Smooth muscle cell (in vitro differentiated cells): ENCODE results near the gene UCK2. TPM values are rescaled to one million over a fixed set of nuclear protein-coding genes. Genes with fewer than 3 reads are reported as not detected.

Experiments
- DNase-seq: peaks from one replicate; lab custom pipeline; 2025; ENCODE audit not compliant: unreplicated experiment; lab: John Stamatoyannopoulos, UW
- H2AFZ ChIP-seq: fragments of 200-600 bp; sonication (generic); 2 replicates; pipeline ENCODE4 v1.6.0; 2016; ENCODE audit warnings: antibody characterized with exemption, low read depth, mild to moderate bottlenecking
- H3F3A ChIP-seq: fragments of 200-600 bp; sonication (generic); 2 replicates; pipeline ENCODE4 v1.6.0; 2017; ENCODE audit warnings: antibody characterized with exemption, low read depth
- H3K27ac ChIP-seq: fragments of 200-600 bp; sonication (generic); 2 replicates; pipeline ENCODE4 v1.5.1; 2016; ENCODE audit warnings: low read depth, mild to moderate bottlenecking
- H3K27me3 ChIP-seq: fragments of 200-600 bp; sonication (generic); 2 replicates; pipeline ENCODE4 v1.6.1; 2016; ENCODE audit warnings: low read depth, mild to moderate bottlenecking
- H3K36me3 ChIP-seq: fragments of 200-600 bp; sonication (generic); 2 replicates; pipeline ENCODE4 v1.5.1; 2016; ENCODE audit warnings: low read depth
- H3K4me1 ChIP-seq: fragments of 200-600 bp; sonication (generic); 2 replicates; pipeline ENCODE4 v1.5.1; 2016; ENCODE audit warnings: low read depth
- H3K4me2 ChIP-seq: fragments of 200-600 bp; sonication (generic); 2 replicates; pipeline ENCODE4 v1.6.0; 2016; ENCODE audit warnings: mild to moderate bottlenecking
- H3K4me3 ChIP-seq: fragments of 200-600 bp; sonication (generic); 2 replicates; pipeline ENCODE4 v1.5.1; 2016; ENCODE audit warnings: mild to moderate bottlenecking
- H3K79me2 ChIP-seq: fragments of 200-600 bp; sonication (generic); 2 replicates; pipeline ENCODE4 v1.6.0; 2016; ENCODE audit warnings: low read depth, mild to moderate bottlenecking
- H3K9ac ChIP-seq: fragments of 200-600 bp; sonication (generic); 2 replicates; pipeline ENCODE4 v1.6.0; 2016; ENCODE audit warnings: low read depth
- H3K9me3 ChIP-seq: fragments of 200-600 bp; sonication (generic); replicated peaks from 2 replicates; pipeline ENCODE4 v1.5.1; 2016; ENCODE audit warnings: low read depth
- H4K20me1 ChIP-seq: fragments of 200-600 bp; sonication (generic); 2 replicates; pipeline ENCODE4 v1.6.0; 2016; ENCODE audit warnings: low read depth
- CTCF ChIP-seq: fragments of 200-600 bp; sonication (generic); IDR thresholded peaks from 2 replicates; pipeline ENCODE4 v1.5.1; 2017; ENCODE audit warnings: borderline replicate concordance, mild to moderate bottlenecking, antibody characterized with exemption; ENCODE audit not compliant: insufficient read depth, poor library complexity, severe bottlenecking
- WGBS: methylation state at CpG from one replicate; pipeline ENCODE4 v1.1.7; 2016; ENCODE audit warnings: low lambda C conversion rate; 5-methylcytosine and 5-hydroxymethylcytosine counted together
- polyA plus RNA-seq: library from polyadenylated mRNA; unstranded; fragments of >200 nt; fragmentation: Nextera tagmentation; extraction: Ambion mirVana; gene quantifications from 2 replicates; pipeline ENCODE4 v1.2.1, GENCODE V29; 2016
- total RNA-seq: library from RNA; depleted of rRNA; stranded (reverse); fragments of >200 nt; gene quantifications from 2 replicates; pipeline ENCODE4 v1.2.3, GENCODE V29; 2014

UCK2 gene
- total and polyA plus RNA-seq, 2 experiments from 2014 or later: 32.6 to 39.5 TPM

DNA sequence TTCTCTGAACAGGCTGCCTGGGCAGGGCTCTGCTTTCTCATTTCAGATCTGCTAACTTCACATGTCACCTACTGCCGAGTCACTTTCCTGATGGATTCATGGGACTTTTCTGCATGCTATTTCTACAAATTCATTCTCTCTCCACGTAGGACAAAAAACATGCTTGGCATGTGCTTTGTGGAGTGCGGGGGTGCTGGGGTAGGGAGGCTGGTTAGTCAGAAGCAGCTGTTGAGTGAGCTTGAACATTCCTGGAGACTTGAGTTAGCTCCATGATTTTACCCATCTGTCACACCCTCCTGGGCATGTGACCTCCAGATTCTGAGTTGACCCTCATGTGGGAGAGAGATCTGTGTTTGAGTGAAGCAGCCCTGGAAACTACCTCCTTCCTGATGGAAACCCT lies 71.4 kb downstream of the UCK2 start:
- no peaks in the 10 kb centered on the region for H3K36me3 ChIP-seq
- H4K20me1 ChIP-seq: no peaks in the 10 kb centered on the region
- H3K27ac ChIP-seq: peak overlapping the region; percentile 98
- TF ChIP-seq CTCF: no peak
- no peak overlapping the region for H3K4me3 ChIP-seq
- no peak overlapping the region for H2AFZ ChIP-seq
- H3K4me1 ChIP-seq: peaks cover 30% of the 10 kb centered on the region
- H3K9me3 ChIP-seq: no peaks in the 10 kb centered on the region
- H3K79me2 ChIP-seq: no peaks in the 10 kb centered on the region
- no peak for DNase-seq
- no peaks in the 10 kb centered on the region for H3K27me3 ChIP-seq
- 0% methylated on average over 3 of the region's 3 CpGs for WGBS
- H3K4me2 ChIP-seq: peak overlapping the region; percentile 65
- peaks cover 44% of the 10 kb centered on the region for H3F3A ChIP-seq
- peak overlapping the region; percentile 93 for H3K9ac ChIP-seq

- Histone ChIP-seq H3K27me3 (no peaks in the 10 kb centered on the region), H3K4me3 (no peak overlapping the region), H3K9me3 (no peaks in the 10 kb centered on the region), H3K27ac (peak overlapping the region; percentile 98), H3F3A (peaks cover 41% of the 10 kb centered on the region), H3K4me2 (peak overlapping the region; percentile 24), H3K9ac (peak overlapping the region; percentile 55), H3K36me3 (no peaks in the 10 kb centered on the region), H3K79me2 (no peaks in the 10 kb centered on the region), H3K4me1 (peaks cover 30% of the 10 kb centered on the region), H2AFZ (no peak overlapping the region), H4K20me1 (no peaks in the 10 kb centered on the region)
- TF ChIP-seq CTCF: no peak
- no peak for DNase-seq
- 91% methylated on average over 4 of the region's 4 CpGs for WGBS
Measured at GRCh38 chr1:165899461-165899941, 72.1 kb downstream of the UCK2 start.

DNA sequence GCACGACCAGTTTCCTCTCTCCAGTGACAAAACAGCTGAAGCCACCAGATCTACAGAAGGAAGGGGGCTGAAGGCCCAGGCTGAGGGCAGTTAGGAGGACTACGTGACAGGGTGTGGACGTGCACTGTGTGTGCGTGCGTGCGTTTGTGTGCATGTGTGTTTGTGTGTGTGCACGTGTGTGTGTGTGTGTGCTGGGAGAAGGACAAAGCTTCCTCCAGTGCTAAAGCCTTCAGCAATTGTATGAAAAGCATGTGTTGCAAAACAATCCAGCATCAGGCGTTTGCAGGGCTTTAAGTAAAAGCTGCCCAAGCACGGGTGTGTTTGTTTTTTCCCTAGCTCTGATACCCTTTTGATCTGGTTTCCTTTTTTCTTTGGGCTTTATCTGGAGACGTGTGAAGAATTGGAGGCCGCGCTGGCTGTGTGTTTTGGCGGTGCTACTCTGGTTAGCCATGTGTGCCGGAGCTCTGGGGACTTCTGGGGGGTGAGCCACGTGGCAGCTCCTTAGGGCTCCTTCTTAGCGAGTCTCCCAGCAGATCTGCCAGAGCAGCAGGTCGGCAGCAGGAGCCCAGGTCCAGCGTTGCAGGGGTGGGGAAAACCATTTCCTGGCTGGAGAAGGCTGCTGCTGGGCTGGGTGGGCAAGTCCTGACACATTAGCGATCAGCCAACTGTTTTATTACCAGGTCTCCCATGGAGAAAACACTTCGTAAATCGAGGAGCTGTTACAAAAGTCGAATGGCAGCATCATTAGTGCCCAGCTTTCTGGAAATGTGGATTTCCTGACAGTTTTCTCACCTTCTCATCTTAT lies 73.4 kb downstream of the UCK2 start:
- Histone ChIP-seq H3K4me3 (no peak overlapping the region), H3K79me2 (no peaks in the 10 kb centered on the region), H3K27me3 (no peaks in the 10 kb centered on the region), H4K20me1 (no peaks in the 10 kb centered on the region), H3F3A (peaks cover 34% of the 10 kb centered on the region), H3K9me3 (no peaks in the 10 kb centered on the region), H2AFZ (no peak overlapping the region), H3K4me1 (peaks cover 29% of the 10 kb centered on the region), H3K9ac (peak overlapping the region; percentile 44), H3K4me2 (peak overlapping the region; percentile 24), H3K36me3 (no peaks in the 10 kb centered on the region), H3K27ac (peak overlapping the region; percentile 57)
- TF ChIP-seq CTCF: no peak
- WGBS: 40% methylated on average over 22 of the region's 22 CpGs
- DNase-seq: no peak

- Histone ChIP-seq H3K27me3 (no peaks in the 10 kb centered on the region), H3K36me3 (no peaks in the 10 kb centered on the region), H3K27ac (no peak overlapping the region), H3F3A (peaks cover 23% of the 10 kb centered on the region), H4K20me1 (no peaks in the 10 kb centered on the region), H3K79me2 (no peaks in the 10 kb centered on the region), H3K9ac (no peak overlapping the region), H3K9me3 (no peaks in the 10 kb centered on the region), H2AFZ (no peak overlapping the region), H3K4me1 (peaks cover 15% of the 10 kb centered on the region), H3K4me2 (no peak overlapping the region), H3K4me3 (no peak overlapping the region)
- TF ChIP-seq CTCF: no peak
- no peak for DNase-seq
- 94% methylated on average over 4 of the region's 4 CpGs for WGBS
Measured at GRCh38 chr1:165902565-165902964, 75.2 kb downstream of the UCK2 start.
